Skin epidermis (tissue), 12 donors: Measurements from ENCODE around the gene TMX3.

Experiments
- H3K27ac ChIP-seq, 21 experiments: fragments of 200-600 bp; sonication (generic) in 11 of 21; one replicate each; pipeline ENCODE4 v1.5.0; 2020; ENCODE audit warnings: mild to moderate bottlenecking in 3 of 21, inconsistent platforms in 2 of 21, moderate library complexity in 2 of 21
- H3K4me3 ChIP-seq, 7 experiments: fragments of 200-600 bp; sonication (generic) in 2 of 7; one replicate each; pipeline ENCODE4 v1.5.0; 2020; ENCODE audit warnings: inconsistent platforms in 2 of 7, mild to moderate bottlenecking in 2 of 7, moderate library complexity in 1 of 7

TMX3 gene

GRCh38 chr18:68638613-68639012 lies 76.3 kb downstream of the TMX3 start:
- Histone ChIP-seq H3K4me3 (no peak overlapping the region), H3K27ac (no peak overlapping the region)

GRCh38 chr18:68627812-68628211 lies 87.1 kb downstream of the TMX3 start:
- no peak overlapping the region for H3K27ac ChIP-seq
- H3K4me3 ChIP-seq, result no peak overlapping the region
